Keratinocyte (primary cell): Measurements from ENCODE around the gene LONP1. TPM values are rescaled to one million over a fixed set of nuclear protein-coding genes. Genes with fewer than 3 reads are reported as not detected.

Experiments
- DNase-seq: peaks from one replicate; pipeline ENCODE4 v3.0.0-alpha.2; 2011; ENCODE audit warnings: low read depth, missing footprints, low spot score
- FAIRE-seq: peaks from 2 replicates; lab custom pipeline; 2011; peaks lifted over from hg19 to GRCh38; lab: Jason Lieb, UNC
- H2AFZ ChIP-seq: 2 replicates; pipeline ENCODE4 v1.6.0; 2012; ENCODE audit warnings: low read length, control low read depth, inconsistent platforms; ENCODE audit not compliant: control insufficient read depth
- H3K27ac ChIP-seq: 2 replicates; pipeline ENCODE4 v1.5.1; 2011; ENCODE audit warnings: low read length; ENCODE audit not compliant: control insufficient read depth, insufficient read depth
- H3K27me3 ChIP-seq: 3 replicates; pipeline ENCODE4 v1.6.0; 2011; ENCODE audit warnings: low read length; ENCODE audit not compliant: control insufficient read depth, insufficient read depth; ENCODE audit errors: extremely low read depth
- H3K36me3 ChIP-seq, 2 experiments: 2 replicates in 1 of 2; 3 replicates in 1 of 2; pipeline ENCODE4 v1.5.1; 2011; ENCODE audit warnings: low read length in 2 of 2, mild to moderate bottlenecking in 1 of 2; ENCODE audit not compliant: control insufficient read depth in 2 of 2, insufficient read depth in 2 of 2; ENCODE audit errors: extremely low read depth in 1 of 2
- H3K4me1 ChIP-seq: 3 replicates; pipeline ENCODE4 v1.5.1; 2011; ENCODE audit warnings: low read length; ENCODE audit not compliant: control insufficient read depth, insufficient read depth; ENCODE audit errors: extremely low read depth
- H3K4me2 ChIP-seq: 3 replicates; pipeline ENCODE4 v1.6.0; 2011; ENCODE audit warnings: low read depth, low read length; ENCODE audit not compliant: control insufficient read depth, insufficient read depth; ENCODE audit errors: extremely low read depth
- H3K4me3 ChIP-seq, 3 experiments: fragments of 200-600 bp in 1 of 3; sonication (generic) in 1 of 3; 2 replicates in 2 of 3; 3 replicates in 1 of 3; pipeline ENCODE4 v1.5.1; 2011 to 2016; ENCODE audit warnings: low read length in 3 of 3, mild to moderate bottlenecking in 3 of 3, control low read depth in 2 of 3, inconsistent platforms in 1 of 3, low read depth in 1 of 3, mixed read lengths in 1 of 3, mixed run types in 1 of 3, moderate library complexity in 1 of 3; ENCODE audit not compliant: control insufficient read depth in 2 of 3, insufficient read depth in 2 of 3; ENCODE audit errors: extremely low read depth in 1 of 3
- H3K79me2 ChIP-seq: 2 replicates; pipeline ENCODE4 v1.6.0; 2012; ENCODE audit warnings: low read length; ENCODE audit not compliant: control insufficient read depth, insufficient read depth
- H3K9ac ChIP-seq: 3 replicates; pipeline ENCODE4 v1.6.0; 2011; ENCODE audit warnings: low read length; ENCODE audit not compliant: control insufficient read depth, insufficient read depth; ENCODE audit errors: extremely low read depth
- H3K9me1 ChIP-seq: 3 replicates; pipeline ENCODE4 v1.6.0; 2011; ENCODE audit warnings: low read length; ENCODE audit not compliant: control insufficient read depth, insufficient read depth; ENCODE audit errors: extremely low read depth
- H3K9me3 ChIP-seq: 2 replicates; pipeline ENCODE4 v1.5.1; 2012; ENCODE audit warnings: low read depth, low read length; ENCODE audit not compliant: control insufficient read depth
- H4K20me1 ChIP-seq: 3 replicates; pipeline ENCODE4 v1.6.0; 2011; ENCODE audit warnings: low read length; ENCODE audit not compliant: control insufficient read depth, insufficient read depth; ENCODE audit errors: extremely low read depth
- EZH2 ChIP-seq: IDR thresholded peaks from one replicate; pipeline ENCODE4 v1.6.1; 2012; ENCODE audit warnings: inconsistent platforms, mild to moderate bottlenecking, low read length, moderate library complexity
- dilution Hi-C: fragments of 300-500 bp; cut with MboI; formaldehyde crosslinking; loops from one replicate; pipeline ENCODE4 v1.7.0; 2020; ENCODE audit warnings: low sequenced_read_pairs; ENCODE audit not compliant: extremely low pct_ligation_motif_present
- polyA plus RNA-seq, 5 experiments: library from polyadenylated mRNA; depleted of rRNA in 3 of 5; stranded (reverse) in 3 of 5; stranded (forward) in 1 of 5; unstranded in 1 of 5; fragments of >200 nt; gene quantifications; 1 replicate in 1 of 5; 2 replicates in 3 of 5; 3 replicates in 1 of 5; pipeline versions ENCODE4 v1.2.1 to v1.2.3, GENCODE V29; 2011 to 2012; ENCODE audit warnings: missing spikeins in 2 of 5, low read depth in 1 of 5, low replicate concordance in 1 of 5
- TF ChIP-seq, protein P1 (sequence below), 3 experiments: IDR thresholded peaks in 1 of 3; conservative IDR thresholded peaks in 1 of 3; optimal IDR thresholded peaks in 1 of 3; 2 replicates in 2 of 3; 3 replicates in 1 of 3; pipeline versions ENCODE3 to v1.5.1; 2011; ENCODE audit warnings: low read length in 3 of 3, mild to moderate bottlenecking in 3 of 3, moderate library complexity in 2 of 3, control low read depth in 1 of 3, inconsistent platforms in 1 of 3; ENCODE audit not compliant: insufficient read depth in 2 of 3; ENCODE audit errors: extremely low read depth in 1 of 3

LONP1 gene
- polyA plus RNA-seq, 1 donor (not counting 4 experiments of a cell fraction or from before 2014, with no cell fraction given) = 24.2 TPM

DNA sequence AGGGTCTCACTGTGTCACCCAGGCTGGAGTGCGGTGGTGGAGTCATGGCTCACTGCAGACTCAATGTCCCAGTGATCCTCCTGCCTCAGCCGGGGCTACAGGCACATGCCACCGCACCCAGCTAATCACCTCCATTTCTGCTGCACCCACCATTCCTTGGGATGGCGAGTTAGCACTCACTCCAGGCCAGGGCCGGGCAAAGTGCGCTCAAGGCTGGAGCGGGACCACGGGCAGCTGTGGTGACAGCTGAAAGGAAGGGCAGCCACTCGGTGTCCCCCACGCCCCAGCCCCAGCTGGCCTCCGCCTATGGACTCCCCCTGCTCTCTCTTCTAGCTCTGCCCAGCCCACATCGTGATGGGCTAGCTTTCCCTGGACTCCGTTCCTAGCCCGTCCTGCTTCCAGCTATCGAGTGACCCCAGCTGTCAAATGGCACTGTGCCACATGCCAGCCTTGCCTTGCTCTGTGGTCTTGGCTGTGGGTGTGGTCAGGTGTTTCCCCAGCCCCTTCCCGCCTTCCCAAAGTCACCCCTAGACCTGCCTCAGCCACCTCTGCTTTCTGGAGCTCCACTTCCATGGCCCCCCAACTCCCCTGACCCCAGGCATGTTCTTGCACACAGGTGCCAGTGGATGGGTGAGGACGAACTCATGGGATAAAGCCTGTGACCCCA is 43.7 kb downstream of the LONP1 start:
- H4K20me1 ChIP-seq = no peaks in the 10 kb centered on the region
- H2AFZ ChIP-seq = no peak overlapping the region
- DNase-seq (no peak), FAIRE-seq (no peak)
- H3K27ac ChIP-seq = no peak overlapping the region
- peaks cover 10% of the 10 kb centered on the region for H3K4me1 ChIP-seq
- H3K4me3 ChIP-seq = no peak overlapping the region
- H3K36me3 ChIP-seq = peaks cover 6 to 8% of the 10 kb centered on the region in 2 experiments
- no peak overlapping the region for H3K9ac ChIP-seq
- H3K4me2 ChIP-seq = no peak overlapping the region
- dilution Hi-C loops = no loop called here
- no peaks in the 10 kb centered on the region for H3K9me1 ChIP-seq
- no peaks in the 10 kb centered on the region for H3K9me3 ChIP-seq
- H3K27me3 ChIP-seq = no peaks in the 10 kb centered on the region
- TF ChIP-seq, protein P1, sequence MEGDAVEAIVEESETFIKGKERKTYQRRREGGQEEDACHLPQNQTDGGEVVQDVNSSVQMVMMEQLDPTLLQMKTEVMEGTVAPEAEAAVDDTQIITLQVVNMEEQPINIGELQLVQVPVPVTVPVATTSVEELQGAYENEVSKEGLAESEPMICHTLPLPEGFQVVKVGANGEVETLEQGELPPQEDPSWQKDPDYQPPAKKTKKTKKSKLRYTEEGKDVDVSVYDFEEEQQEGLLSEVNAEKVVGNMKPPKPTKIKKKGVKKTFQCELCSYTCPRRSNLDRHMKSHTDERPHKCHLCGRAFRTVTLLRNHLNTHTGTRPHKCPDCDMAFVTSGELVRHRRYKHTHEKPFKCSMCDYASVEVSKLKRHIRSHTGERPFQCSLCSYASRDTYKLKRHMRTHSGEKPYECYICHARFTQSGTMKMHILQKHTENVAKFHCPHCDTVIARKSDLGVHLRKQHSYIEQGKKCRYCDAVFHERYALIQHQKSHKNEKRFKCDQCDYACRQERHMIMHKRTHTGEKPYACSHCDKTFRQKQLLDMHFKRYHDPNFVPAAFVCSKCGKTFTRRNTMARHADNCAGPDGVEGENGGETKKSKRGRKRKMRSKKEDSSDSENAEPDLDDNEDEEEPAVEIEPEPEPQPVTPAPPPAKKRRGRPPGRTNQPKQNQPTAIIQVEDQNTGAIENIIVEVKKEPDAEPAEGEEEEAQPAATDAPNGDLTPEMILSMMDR (optimal IDR thresholded peaks at IDR 0.05 in 1 of 3, IDR thresholded peaks at IDR 0.05 in 1 of 3, conservative IDR thresholded peaks at IDR 0.05 in 1 of 3; ENCODE audit: extremely low read depth in 1 of 3, insufficient read depth in 2 of 3, low read length in 3 of 3) = no peak
- TF ChIP-seq EZH2 = no peak
- H3K79me2 ChIP-seq = peaks cover 10% of the 10 kb centered on the region

DNA sequence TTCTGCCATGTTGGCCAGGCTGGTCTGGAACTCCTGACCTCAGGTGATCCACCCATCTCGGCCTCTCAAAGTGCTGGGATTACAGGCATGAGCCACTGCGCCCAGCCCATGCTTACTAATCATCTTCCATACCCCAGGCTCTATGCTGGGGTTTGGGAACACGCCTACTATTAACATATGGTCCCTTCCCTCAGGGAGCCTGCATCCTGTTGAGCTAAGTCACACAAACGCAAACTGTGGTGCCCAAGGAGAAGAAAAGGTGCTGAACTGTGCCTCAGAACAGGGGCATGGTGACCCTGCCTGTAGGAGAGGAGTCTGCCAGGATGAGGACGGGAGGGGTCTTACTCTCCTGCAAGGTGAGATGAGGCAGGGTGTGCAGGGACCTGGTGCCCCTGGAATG is 45.2 kb downstream of the LONP1 start:
- DNase-seq = no peak
- Histone ChIP-seq H3K9me1 (no peaks in the 10 kb centered on the region), H3K79me2 (peaks cover 7% of the 10 kb centered on the region), H3K4me1 (peaks cover 7% of the 10 kb centered on the region), H3K36me3 (peaks cover 7 to 10% of the 10 kb centered on the region in 2 experiments), H3K27me3 (no peaks in the 10 kb centered on the region), H3K27ac (no peak overlapping the region), H3K9me3 (no peaks in the 10 kb centered on the region), H3K9ac (no peak overlapping the region), H2AFZ (no peak overlapping the region), H4K20me1 (no peaks in the 10 kb centered on the region), H3K4me2 (no peak overlapping the region), H3K4me3 (no peak overlapping the region)
- TF ChIP-seq EZH2 = no peak
- TF ChIP-seq, protein P1 (optimal IDR thresholded peaks at IDR 0.05 in 1 of 3, IDR thresholded peaks at IDR 0.05 in 1 of 3, conservative IDR thresholded peaks at IDR 0.05 in 1 of 3; ENCODE audit: extremely low read depth in 1 of 3, insufficient read depth in 2 of 3, low read length in 3 of 3) = no peak
- dilution Hi-C loops = no loop called here
- no peak for FAIRE-seq
